IPS-18c (cell line): ENCODE data around the gene TCP10L.
"Not testable (repeated sequence)": the region's sequence is repeated elsewhere in the genome, so short reads cannot be mapped to it uniquely, and the experiment has no call there.

Experiments
- H3K4me3 ChIP-seq: 2 replicates; pipeline ENCODE4 v1.7.0; 2013; ENCODE audit warnings: low read depth, mild to moderate bottlenecking, low read length, moderate library complexity; ENCODE audit not compliant: insufficient read depth
- H3K9me3 ChIP-seq: one replicate; pipeline ENCODE4 v1.6.1; 2013; ENCODE audit warnings: mild to moderate bottlenecking, low read length, moderate library complexity; ENCODE audit not compliant: control insufficient read depth, insufficient read depth

Gene TCP10L

DNA sequence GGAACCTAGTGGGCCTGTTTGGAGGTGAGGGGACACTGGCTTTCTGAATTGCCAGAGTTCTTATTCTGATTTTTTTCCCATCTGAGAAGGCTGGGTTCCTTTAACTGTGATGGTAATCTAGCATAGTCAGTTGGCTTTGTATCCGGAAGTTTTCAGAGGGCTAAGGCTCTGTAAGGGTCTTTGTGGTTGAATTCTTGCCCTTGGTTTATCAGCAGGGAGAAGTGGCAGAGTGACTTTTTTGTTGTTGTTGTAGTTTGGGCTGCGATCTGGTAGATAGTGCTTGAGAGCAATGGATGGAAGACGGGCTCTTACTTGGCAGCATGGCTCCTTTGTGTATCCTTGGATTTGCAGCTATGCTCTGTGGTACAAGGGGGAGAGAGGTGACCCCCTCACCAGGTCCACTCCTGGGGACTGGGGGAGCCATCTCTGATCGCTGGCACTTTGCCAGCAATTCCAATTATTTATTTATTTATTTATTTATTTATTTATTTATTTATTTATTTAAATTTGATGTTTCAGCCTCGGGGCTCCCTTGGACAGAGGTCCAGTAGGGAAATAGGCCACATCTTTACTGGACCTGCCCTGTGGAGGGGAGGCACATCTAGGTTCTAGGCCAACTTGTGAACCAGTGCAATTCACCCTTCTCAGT lies 18.5 kb downstream of the TCP10L start:
- Histone ChIP-seq H3K9me3 (no peaks in the 10 kb centered on the region), H3K4me3 (no peak overlapping the region)

DNA sequence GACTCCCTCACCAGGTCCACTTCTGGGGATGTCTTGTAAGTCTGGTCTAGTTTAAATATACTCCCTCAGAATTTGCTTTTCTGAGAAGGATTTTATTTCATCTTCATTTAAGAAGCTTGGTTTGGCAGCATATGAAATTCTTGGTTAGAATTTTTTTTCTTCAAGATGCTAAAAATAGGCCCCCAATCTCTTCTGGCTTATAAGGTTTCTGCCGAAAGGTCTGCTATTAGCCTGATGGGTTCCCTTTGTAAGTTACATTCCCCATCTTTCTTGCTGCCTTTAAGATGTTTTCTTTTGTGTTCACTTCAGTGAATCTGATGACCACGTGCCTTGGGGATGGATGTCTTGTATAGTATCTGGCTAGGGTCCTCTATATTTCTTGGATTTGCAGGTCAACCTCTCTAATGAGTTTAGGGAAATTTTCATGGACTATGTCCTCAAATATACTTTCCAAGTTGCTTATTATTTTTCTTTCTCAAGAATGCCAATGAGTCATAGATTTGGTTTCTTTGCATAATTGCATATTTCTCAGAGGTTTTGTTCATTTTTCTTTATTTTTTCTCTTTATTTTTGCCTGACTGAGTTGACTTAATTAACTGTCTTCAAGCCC lies 19.4 kb downstream of the TCP10L start:
- Histone ChIP-seq H3K4me3 (no peak overlapping the region), H3K9me3 (no peaks in the 10 kb centered on the region)

DNA sequence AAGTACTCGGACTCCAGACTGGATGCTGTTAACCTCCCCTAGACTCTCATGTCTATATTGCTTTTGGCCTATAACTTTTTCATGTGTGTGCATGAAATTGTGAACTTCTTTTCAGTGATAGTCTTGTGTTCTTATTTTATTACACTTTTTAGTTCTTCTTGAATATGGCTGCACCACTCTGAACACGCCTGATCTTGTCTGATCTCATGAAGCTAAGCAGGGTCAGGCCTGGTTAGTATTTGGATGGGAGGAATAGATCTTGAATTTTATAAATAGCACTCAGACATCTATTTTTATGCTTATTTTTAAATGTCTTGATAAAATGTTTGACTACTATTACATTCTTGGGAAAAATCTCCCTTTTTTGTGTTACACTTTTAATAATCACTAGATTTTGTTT lies 22.4 kb downstream of the TCP10L start:
- Histone ChIP-seq H3K9me3 (no peaks in the 10 kb centered on the region), H3K4me3 (no peak overlapping the region)

DNA sequence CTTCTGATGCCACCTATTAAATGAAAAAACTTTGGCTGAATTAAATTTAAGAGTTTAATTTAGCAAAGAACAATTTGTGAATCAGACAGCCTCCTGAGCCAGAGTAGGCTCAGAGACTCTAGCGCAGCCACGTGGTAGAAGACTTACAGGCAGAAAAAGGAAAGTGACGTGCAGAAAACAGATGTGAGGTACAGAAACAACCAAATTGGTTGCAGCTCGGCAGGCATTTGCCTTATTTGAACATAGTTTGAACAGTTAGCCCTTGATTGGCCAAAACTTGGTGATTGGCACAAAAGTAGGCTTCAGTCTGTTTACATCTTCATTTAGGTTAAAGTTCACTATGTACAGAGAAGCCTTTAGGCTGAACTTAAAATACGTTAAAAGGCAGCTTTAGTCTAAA lies 22.9 kb downstream of the TCP10L start:
- no peaks in the 10 kb centered on the region for H3K9me3 ChIP-seq
- H3K4me3 ChIP-seq = no peak overlapping the region

DNA sequence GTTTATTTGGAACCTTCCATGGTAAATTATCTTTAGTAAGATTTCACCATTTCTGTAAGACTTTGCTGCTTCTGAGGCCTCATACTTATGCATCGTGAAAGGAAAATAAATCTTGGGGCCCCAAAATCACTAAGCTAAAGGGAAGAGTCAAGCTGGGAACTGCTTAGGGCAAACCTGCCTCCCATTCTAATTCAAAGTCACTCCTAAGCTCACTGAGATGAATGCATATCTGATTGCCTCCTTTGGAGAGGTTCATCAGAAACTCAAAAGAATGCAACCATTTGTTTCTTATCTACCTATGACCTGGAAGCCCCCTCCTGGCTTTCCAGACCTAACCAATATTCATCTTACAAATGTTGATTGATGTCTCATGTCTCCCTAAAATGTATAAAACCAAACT lies 23.8 kb downstream of the TCP10L start:
- H3K4me3 ChIP-seq, H3K9me3 ChIP-seq: not testable (repeated sequence)

DNA sequence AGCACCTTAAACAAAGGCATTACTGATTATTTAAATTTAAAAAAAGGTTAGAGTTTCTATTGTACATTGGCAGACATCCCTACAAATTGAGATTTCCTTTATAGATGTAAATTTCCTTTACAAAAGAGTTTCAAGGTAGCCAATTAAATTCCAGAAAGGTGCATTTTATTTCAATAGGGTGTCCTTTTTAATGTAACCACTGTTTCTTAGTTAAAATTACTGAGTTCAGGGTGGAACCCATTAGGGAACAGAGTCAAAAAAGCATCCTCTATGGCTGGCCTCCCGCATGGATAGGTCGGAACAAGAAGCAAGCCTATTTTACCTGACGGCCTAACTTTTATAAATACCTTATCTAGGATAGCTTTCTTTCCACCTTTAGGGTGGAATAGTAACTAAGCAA lies 24.4 kb downstream of the TCP10L start:
- Histone ChIP-seq H3K9me3 (no peaks in the 10 kb centered on the region), H3K4me3 (no peak overlapping the region)

DNA sequence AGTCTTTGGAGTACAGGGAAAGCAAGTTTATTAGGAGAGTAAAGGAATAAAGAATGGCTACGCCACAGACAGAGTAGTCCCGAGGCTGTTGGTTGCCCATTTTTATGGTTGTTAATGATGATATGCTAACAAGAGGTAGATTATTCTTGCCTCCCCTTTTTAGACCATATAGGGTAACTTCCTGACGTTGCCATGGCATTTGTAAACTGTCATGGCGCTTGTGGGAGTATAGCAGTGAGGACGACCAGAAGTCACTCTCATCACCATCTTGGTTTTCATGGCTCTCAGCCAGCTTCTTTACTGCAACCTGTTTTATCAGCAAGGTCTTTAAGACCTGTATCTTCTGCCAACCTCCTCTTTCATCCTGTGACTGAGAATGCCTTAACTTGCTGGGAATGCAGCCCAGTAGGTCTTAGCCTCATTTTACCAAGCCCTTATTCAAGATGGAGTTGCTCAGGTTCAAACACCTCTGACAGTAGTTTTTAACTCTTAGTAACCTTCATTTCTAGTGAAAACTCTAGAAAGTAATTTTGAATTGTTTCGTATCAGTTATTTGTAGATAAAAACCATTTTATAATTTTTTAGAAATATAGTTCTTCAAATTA lies 26.2 kb downstream of the TCP10L start:
- H3K4me3 ChIP-seq = no peak overlapping the region

DNA sequence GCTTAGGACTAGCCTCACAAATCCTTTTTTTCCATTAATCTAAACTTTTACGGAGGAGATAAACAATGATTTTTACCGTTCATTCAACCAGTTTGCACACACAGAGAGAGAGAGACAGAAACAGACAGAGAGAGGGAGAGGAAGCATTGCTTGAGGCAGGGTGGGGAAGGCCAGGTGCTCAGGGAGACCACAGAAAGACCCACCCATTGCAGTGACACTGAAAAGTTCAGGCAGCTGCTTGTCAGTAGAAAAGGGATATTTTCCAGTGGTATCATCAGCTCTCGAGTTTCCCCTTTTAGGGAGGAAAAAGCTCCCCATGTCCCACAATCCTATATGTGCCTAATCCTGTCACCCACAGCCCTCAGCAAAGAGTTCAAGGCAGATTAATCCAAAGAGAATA lies 27.2 kb downstream of the TCP10L start:
- Histone ChIP-seq H3K4me3 (no peak overlapping the region), H3K9me3 (no peaks in the 10 kb centered on the region)

More for the DNA sequence above, 26.2 kb downstream of the TCP10L start:
- H3K9me3 ChIP-seq = no peaks in the 10 kb centered on the region

DNA sequence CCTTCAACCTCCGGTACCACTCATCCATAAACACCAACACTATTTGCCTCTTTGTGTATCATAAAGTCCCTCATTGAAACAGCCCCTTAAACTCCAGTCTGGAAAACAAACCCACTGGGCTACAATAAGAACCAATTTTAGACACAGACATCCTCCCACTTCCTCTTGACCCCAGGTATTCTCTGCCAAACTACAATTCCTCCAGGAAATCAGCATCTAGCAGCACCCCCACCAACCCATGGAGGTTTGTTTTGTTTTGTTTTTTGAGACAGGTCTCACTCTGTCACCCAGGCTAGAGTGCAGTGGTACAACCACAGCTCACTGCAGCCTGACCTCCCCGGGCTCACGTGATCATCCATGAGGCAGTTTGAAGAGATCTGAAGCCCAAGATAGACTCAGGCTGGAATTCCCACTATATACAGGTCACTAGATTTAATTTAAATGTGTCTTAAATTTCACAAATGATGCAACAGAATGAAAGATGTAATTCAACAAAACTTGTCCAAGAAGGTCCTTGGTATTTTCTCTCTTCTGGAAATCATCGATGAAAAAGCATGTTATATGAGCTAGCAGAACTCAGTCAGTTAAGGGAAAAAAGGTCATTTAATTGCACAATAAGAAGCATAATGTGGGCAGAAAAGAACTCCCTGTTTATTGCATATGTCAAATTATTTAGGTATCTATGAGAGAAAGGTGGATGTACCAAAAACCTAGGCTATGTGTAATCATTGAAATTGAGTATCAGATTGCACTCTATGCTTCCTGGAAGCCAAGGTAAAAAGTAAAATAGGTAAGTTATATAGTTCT lies 30.3 kb downstream of the TCP10L start:
- no peaks in the 10 kb centered on the region for H3K9me3 ChIP-seq
- no peak overlapping the region for H3K4me3 ChIP-seq

DNA sequence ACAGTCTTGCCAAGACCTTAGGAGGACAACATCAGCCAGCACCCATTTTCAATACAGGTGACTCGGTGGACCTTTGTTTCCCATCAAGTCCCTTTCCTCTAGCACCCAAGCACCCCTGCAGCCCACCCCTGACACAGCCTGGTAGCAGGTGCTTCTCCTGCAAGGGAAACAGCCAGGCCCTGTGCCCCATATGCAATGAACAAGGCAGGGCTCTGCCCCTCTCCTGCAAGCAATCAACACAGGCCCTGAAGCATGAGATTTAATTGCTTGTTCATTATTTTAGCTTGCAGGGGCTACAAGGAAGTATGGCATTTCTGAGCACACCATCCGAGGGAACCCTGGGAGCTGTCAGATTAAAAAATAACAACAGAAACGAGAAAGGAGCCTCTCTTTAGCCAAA lies 35.4 kb downstream of the TCP10L start:
- no peaks in the 10 kb centered on the region for H3K9me3 ChIP-seq
- no peak overlapping the region for H3K4me3 ChIP-seq

DNA sequence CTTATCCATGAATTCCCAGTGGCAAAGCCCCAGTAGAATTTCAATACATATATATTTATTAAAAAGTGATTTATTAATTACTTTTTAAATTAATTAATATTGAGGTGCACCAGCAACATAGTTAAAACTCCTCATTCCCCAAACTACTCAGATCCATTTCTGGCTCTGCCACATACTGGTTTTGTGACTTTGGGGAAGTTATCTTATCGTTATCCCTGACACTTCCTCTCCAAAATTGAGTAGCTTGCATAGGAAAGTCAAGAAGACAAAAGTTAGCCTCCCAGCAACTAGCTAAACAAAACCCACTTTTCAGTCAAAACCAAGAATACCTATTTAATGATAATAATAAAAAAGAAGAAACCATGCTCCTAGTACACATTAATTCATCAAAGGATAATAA lies 35.9 kb downstream of the TCP10L start:
- no peak overlapping the region for H3K4me3 ChIP-seq
- H3K9me3 ChIP-seq = no peaks in the 10 kb centered on the region

DNA sequence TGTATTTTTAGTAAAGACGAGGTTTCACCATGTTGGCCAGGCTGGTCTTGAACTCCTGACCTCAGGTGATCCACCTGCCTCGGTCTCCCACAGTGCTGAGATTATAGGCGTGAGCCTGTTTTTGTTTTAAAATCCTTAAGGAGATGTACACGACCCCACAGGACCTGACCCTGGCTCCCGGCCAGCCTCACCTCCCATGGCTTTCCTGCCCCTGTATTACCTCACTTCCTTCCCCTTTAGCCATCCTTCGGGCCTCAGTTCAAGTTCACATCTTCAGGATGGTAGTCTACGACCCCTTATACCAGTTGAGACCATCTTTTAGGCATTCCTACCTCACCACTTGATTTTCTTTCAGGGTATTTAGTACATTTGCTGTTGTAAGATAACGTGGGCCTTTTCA lies 36.3 kb downstream of the TCP10L start:
- H3K9me3 ChIP-seq = no peaks in the 10 kb centered on the region
- no peak overlapping the region for H3K4me3 ChIP-seq

DNA sequence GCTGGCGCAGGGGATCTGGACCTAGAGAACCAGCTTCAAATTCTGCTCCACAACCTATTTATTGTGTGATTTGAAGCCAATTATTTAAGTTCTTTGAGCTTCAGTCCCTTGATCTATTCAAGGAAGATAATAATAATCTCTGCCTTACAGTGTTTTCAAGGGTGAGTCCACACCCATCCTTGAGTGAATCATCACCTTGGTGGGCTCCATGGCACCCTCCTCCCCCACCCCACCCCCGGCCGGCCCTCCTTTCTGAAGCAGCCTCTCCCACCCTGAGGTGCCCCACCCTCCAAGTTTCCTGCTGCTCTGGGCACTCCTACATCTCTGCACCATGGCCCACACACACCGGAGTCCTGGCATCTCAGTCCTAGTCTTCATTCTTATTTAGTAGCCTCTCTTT lies 38.3 kb downstream of the TCP10L start:
- no peaks in the 10 kb centered on the region for H3K9me3 ChIP-seq
- no peak overlapping the region for H3K4me3 ChIP-seq

DNA sequence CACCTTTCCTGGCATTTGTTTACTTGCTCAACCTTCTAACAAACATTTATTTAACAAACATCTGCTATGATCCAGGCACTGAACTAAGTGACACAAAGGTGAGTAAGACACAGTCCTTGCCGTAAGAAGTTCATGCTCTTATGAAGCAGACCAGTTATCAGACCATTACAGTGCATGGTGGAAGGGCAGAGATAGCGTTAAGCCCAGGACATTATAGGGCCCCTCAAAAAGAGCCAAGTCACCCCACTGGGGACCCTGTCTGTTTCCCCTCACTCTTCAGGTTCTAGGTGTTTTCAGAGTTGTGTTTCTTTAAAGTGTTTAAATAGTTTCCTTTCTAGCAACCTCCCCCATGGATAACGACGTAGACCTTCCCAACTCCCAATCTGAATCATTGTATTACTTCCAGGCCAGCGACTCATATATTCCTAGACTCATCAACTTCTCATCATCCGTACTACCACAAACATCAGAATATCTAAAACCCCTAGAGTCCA lies 39.3 kb downstream of the TCP10L start:
- Histone ChIP-seq H3K9me3 (no peaks in the 10 kb centered on the region), H3K4me3 (no peak overlapping the region)

DNA sequence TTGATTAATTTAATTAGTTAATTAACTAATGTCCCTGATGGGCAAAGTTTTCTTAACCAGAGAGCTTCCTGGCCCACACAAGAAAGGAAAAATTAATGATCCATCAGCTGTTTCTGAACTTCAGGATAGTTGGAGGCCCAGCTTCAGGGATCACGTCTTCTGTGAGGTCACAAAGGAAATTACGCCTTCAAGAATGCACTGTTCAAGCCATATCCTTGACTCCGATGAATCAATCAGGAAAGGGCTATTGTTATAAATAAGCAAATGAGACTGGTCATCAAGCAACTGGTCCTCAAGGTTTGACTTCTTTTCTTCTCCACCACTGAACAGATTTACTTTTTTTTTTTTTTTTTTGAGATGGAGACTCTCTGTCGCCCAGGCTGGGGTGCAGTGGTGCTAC lies 40.6 kb downstream of the TCP10L start:
- Histone ChIP-seq H3K9me3 (no peaks in the 10 kb centered on the region), H3K4me3 (no peak overlapping the region)

DNA sequence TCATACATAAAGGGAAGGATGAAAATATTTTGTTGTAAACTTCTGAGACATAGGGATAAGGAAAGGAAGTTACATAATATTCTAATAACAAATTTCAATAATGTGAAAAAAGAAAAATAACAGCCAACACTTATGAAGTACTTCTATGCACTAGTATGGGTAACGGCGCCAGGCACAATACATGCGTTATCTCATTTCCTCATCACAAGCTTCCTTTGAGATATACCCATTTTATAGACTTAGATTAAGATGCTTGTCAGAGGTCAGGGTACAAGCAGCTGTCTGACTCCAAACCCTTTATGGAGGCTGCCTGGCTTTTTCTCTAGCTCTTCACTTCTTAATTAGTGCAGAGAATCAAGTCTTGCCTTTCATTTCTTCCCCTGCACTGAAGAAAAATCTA lies 41.3 kb downstream of the TCP10L start:
- no peaks in the 10 kb centered on the region for H3K9me3 ChIP-seq
- no peak overlapping the region for H3K4me3 ChIP-seq

DNA sequence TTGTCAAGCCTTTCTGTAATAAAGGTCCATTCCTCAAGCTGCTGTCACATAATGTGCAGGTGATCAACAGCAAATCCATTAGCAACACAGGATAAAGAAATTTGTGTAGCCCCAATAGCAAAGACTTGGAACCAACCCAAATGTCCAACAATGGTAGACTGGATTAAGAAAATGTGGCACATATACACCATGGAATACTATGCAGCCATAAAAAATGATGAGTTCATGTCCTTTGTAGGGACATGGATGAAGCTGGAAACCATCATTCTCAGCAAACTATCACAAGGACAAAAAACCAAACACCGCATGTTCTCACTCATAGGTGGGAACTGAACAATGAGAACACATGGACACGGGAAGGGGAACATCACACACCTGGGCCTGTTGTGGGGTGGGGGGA lies 42.3 kb downstream of the TCP10L start:
- H3K4me3 ChIP-seq, H3K9me3 ChIP-seq: not testable (repeated sequence)

DNA sequence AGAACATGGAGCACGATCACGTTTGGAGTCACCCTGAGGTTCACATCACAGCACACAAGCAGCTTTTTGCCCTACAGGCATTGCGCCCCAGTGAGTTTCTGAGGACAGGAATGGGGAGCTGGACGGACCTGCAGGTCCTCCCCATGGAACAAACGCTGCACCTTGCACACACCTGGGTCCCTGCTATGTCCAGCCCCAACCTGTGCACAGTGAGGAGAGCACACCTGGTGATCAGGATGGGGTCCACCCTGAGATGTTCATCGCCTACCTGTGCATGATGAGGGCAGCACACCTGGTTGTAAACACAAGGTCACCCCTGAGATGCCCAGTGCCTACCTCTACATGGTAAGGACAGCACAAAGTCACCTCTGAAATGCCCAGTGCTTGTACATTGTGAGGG lies 45.9 kb downstream of the TCP10L start:
- H3K9me3 ChIP-seq = no peaks in the 10 kb centered on the region
- no peak overlapping the region for H3K4me3 ChIP-seq
